Neuronal stem cell (in vitro differentiated cells): ENCODE results near the gene CDC42BPA.

Source experiments
- DNase-seq: peaks from one replicate; pipeline ENCODE4 v3.0.0-alpha.2; 2013; ENCODE audit warnings: low spot score
- H2AFZ ChIP-seq: one replicate; pipeline ENCODE4 v1.6.1; 2013; ENCODE audit warnings: mild to moderate bottlenecking, low read length, inconsistent platforms
- H2AK5ac ChIP-seq: 2 replicates; pipeline ENCODE4 v1.6.1; 2013; ENCODE audit warnings: low read depth, mild to moderate bottlenecking, inconsistent platforms, low read length, moderate library complexity, mixed read lengths
- H2BK120ac ChIP-seq: 2 replicates; pipeline ENCODE4 v1.6.1; 2013; ENCODE audit warnings: low read depth, mild to moderate bottlenecking, inconsistent platforms, low read length, moderate library complexity, mixed read lengths
- H2BK12ac ChIP-seq: one replicate; pipeline ENCODE4 v1.6.1; 2013; ENCODE audit warnings: low read length, inconsistent platforms
- H2BK15ac ChIP-seq: 2 replicates; pipeline ENCODE4 v1.6.1; 2013; ENCODE audit warnings: mild to moderate bottlenecking, low read length, inconsistent platforms, mixed read lengths
- H2BK5ac ChIP-seq: one replicate; pipeline ENCODE4 v1.6.1; 2013; ENCODE audit warnings: inconsistent platforms, mild to moderate bottlenecking, low read length, moderate library complexity
- H3K14ac ChIP-seq: one replicate; pipeline ENCODE4 v1.6.1; 2013; ENCODE audit warnings: low read length, inconsistent platforms
- H3K18ac ChIP-seq: 2 replicates; pipeline ENCODE4 v1.6.1; 2013; ENCODE audit warnings: low read length, inconsistent platforms
- H3K23ac ChIP-seq: 2 replicates; pipeline ENCODE4 v1.6.1; 2013; ENCODE audit warnings: low read depth, mild to moderate bottlenecking, mixed read lengths, low read length, inconsistent platforms; ENCODE audit not compliant: poor library complexity
- H3K27ac ChIP-seq: replicated peaks from 3 replicates; pipeline ENCODE4 v1.5.1; 2013; ENCODE audit warnings: low read length, inconsistent platforms
- H3K27me3 ChIP-seq, 3 experiments: 2 replicates each; pipeline ENCODE4 v1.6.1; 2013; ENCODE audit warnings: low read length in 3 of 3, mild to moderate bottlenecking in 2 of 3, inconsistent platforms in 1 of 3, low read depth in 1 of 3, mixed read lengths in 1 of 3, moderate library complexity in 1 of 3; ENCODE audit not compliant: control insufficient read depth in 3 of 3, insufficient read depth in 3 of 3
- H3K36me3 ChIP-seq, 2 donors: replicated peaks in 1 of 2; 2 replicates each; pipeline ENCODE4 v1.6.1; 2013; ENCODE audit warnings: low read length in 2 of 2; ENCODE audit not compliant: control insufficient read depth in 2 of 2, insufficient read depth in 2 of 2
- H3K4ac ChIP-seq: 2 replicates; pipeline ENCODE4 v1.6.1; 2013; ENCODE audit warnings: inconsistent platforms, mild to moderate bottlenecking, low read length, moderate library complexity
- H3K4me1 ChIP-seq, 2 donors: 1 replicate in 1 of 2; 2 replicates in 1 of 2; pipeline ENCODE4 v1.6.1; 2013; ENCODE audit warnings: low read length in 2 of 2, low read depth in 1 of 2; ENCODE audit not compliant: control insufficient read depth in 2 of 2, insufficient read depth in 1 of 2
- H3K4me2 ChIP-seq: one replicate; pipeline ENCODE4 v1.6.1; 2013; ENCODE audit warnings: mild to moderate bottlenecking, low read length, inconsistent platforms; ENCODE audit not compliant: insufficient read depth, poor library complexity, severe bottlenecking
- H3K4me3 ChIP-seq, 2 donors: 2 replicates each; pipeline ENCODE4 v1.5.1; 2013; ENCODE audit warnings: low read length in 2 of 2, mild to moderate bottlenecking in 2 of 2, inconsistent platforms in 1 of 2, moderate library complexity in 1 of 2
- H3K79me1 ChIP-seq: one replicate; pipeline ENCODE4 v1.6.1; 2013; ENCODE audit warnings: low read depth, mild to moderate bottlenecking, inconsistent platforms, low read length, moderate library complexity
- H3K9ac ChIP-seq: one replicate; pipeline ENCODE4 v1.6.1; 2013; ENCODE audit warnings: mild to moderate bottlenecking, low read depth, low read length, inconsistent platforms; ENCODE audit not compliant: poor library complexity
- H3K9me3 ChIP-seq, 2 donors: replicated peaks in 1 of 2; 2 replicates each; pipeline versions ENCODE3 to v1.6.1; 2013; ENCODE audit warnings: low read length in 2 of 2, mild to moderate bottlenecking in 2 of 2, inconsistent platforms in 1 of 2, low read depth in 1 of 2, mixed read lengths in 1 of 2, moderate library complexity in 1 of 2; ENCODE audit not compliant: control insufficient read depth in 2 of 2, insufficient read depth in 1 of 2
- H4K8ac ChIP-seq: one replicate; pipeline ENCODE4 v1.6.1; 2013; ENCODE audit warnings: low read depth, mild to moderate bottlenecking, inconsistent platforms, low read length, moderate library complexity
- H4K91ac ChIP-seq: one replicate; pipeline ENCODE4 v1.6.1; 2013; ENCODE audit warnings: low read length, low read depth, mild to moderate bottlenecking, inconsistent platforms; ENCODE audit not compliant: poor library complexity
- WGBS, 2 donors: extraction: QIAGEN DNeasy Blood & Tissue Kit; methylation state at CpG; one replicate each; pipeline ENCODE4 v1.1.7; 2013; ENCODE audit warnings: missing lambda C conversion rate in 2 of 2, mixed read lengths in 1 of 2; ENCODE audit not compliant: insufficient read length in 2 of 2, insufficient replicate concordance in 1 of 2; ENCODE audit errors: extremely low coverage in 2 of 2; 5-methylcytosine and 5-hydroxymethylcytosine counted together

The CDC42BPA gene

GRCh38 chr1:227190321-227190720 lies 128.0 kb downstream of the CDC42BPA start:
- H3K18ac ChIP-seq: no peak overlapping the region
- H3K4me2 ChIP-seq: no peak overlapping the region
- H3K27me3 ChIP-seq: no peaks in the 10 kb centered on the region
- H2BK5ac ChIP-seq: no peak overlapping the region
- no peaks in the 10 kb centered on the region for H3K4me1 ChIP-seq
- no peak overlapping the region for H3K4ac ChIP-seq
- no peak overlapping the region for H2AK5ac ChIP-seq
- WGBS, 2 donors: no CpG with 5 or more reads among the region's 2 CpGs
- no peak overlapping the region for H3K9ac ChIP-seq
- H3K4me3 ChIP-seq: no peak overlapping the region
- H2BK120ac ChIP-seq: no peak overlapping the region
- no peak overlapping the region for H4K8ac ChIP-seq
- no peaks in the 10 kb centered on the region for H3K9me3 ChIP-seq
- no peak overlapping the region for H3K23ac ChIP-seq
- no peak overlapping the region for H2AFZ ChIP-seq
- no peak overlapping the region for H4K91ac ChIP-seq
- no peak for DNase-seq
- H3K36me3 ChIP-seq: peaks cover 0 to 23% of the 10 kb centered on the region in 2 donors
- H3K79me1 ChIP-seq: no peaks in the 10 kb centered on the region
- H3K14ac ChIP-seq: no peak overlapping the region
- no peak overlapping the region for H2BK15ac ChIP-seq
- H2BK12ac ChIP-seq: no peak overlapping the region
- H3K27ac ChIP-seq: no peak overlapping the region

- Histone ChIP-seq H3K14ac (no peak overlapping the region), H3K4ac (no peak overlapping the region), H3K27me3 (no peaks in the 10 kb centered on the region), H2BK15ac (no peak overlapping the region), H3K36me3 (peaks cover 2 to 11% of the 10 kb centered on the region in 2 donors), H3K4me2 (no peak overlapping the region), H3K27ac (no peak overlapping the region), H3K4me1 (no peaks in the 10 kb centered on the region), H3K23ac (no peak overlapping the region), H2BK5ac (no peak overlapping the region), H2BK12ac (no peak overlapping the region), H2BK120ac (no peak overlapping the region), H3K4me3 (no peak overlapping the region), H3K9me3 (no peaks in the 10 kb centered on the region), H2AK5ac (no peak overlapping the region), H2AFZ (no peak overlapping the region), H3K18ac (no peak overlapping the region), H4K91ac (no peak overlapping the region), H3K79me1 (no peaks in the 10 kb centered on the region), H3K9ac (no peak overlapping the region), H4K8ac (no peak overlapping the region)
- WGBS, 2 donors: no CpG with 5 or more reads among the region's 9 CpGs
- no peak for DNase-seq
Measured at GRCh38 chr1:227185291-227185690, 133.0 kb downstream of the CDC42BPA start.

GRCh38 chr1:227182012-227182411 lies 136.3 kb downstream of the CDC42BPA start:
- H3K4me2 ChIP-seq: no peak overlapping the region
- DNase-seq: no peak
- no peak overlapping the region for H4K91ac ChIP-seq
- H2AFZ ChIP-seq: no peak overlapping the region
- H3K4me3 ChIP-seq: no peak overlapping the region
- no peaks in the 10 kb centered on the region for H3K27me3 ChIP-seq
- H2BK12ac ChIP-seq: no peak overlapping the region
- H3K14ac ChIP-seq: no peak overlapping the region
- H3K9ac ChIP-seq: no peak overlapping the region
- H3K36me3 ChIP-seq: peaks cover 2 to 17% of the 10 kb centered on the region in 2 donors
- no peak overlapping the region for H2BK5ac ChIP-seq
- H3K23ac ChIP-seq: no peak overlapping the region
- no peak overlapping the region for H4K8ac ChIP-seq
- no peak overlapping the region for H2BK120ac ChIP-seq
- H3K27ac ChIP-seq: no peak overlapping the region
- no peak overlapping the region for H3K4ac ChIP-seq
- no peak overlapping the region for H3K18ac ChIP-seq
- H2AK5ac ChIP-seq: no peak overlapping the region
- no peaks in the 10 kb centered on the region for H3K4me1 ChIP-seq
- no peaks in the 10 kb centered on the region for H3K79me1 ChIP-seq
- no peaks in the 10 kb centered on the region for H3K9me3 ChIP-seq
- no CpG with 5 or more reads among the region's 3 CpGs for WGBS, 2 donors
- H2BK15ac ChIP-seq: no peak overlapping the region

DNA sequence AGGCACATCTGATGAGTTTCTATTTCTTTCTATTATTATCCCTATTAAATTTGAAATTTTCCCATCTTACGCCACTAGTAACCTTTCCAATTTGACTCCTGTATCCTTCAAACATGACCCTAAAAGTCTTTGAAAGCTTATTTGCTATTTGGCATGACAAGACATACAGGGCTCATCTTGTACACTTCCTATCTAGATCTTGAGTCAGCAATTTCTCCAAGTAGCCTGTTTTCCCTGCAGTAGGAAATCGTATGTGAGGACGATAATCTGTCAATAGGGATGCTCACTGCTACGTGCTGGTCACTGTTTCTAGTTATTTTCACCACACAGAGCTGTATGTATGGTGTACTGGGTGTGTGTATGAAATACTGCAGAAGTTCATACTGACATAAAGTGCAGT lies 142.7 kb downstream of the CDC42BPA start:
- Histone ChIP-seq H4K8ac (no peak overlapping the region), H3K18ac (no peak overlapping the region), H3K27me3 (no peaks in the 10 kb centered on the region), H4K91ac (no peak overlapping the region), H3K9me3 (no peaks in the 10 kb centered on the region), H3K23ac (no peak overlapping the region), H3K4me3 (no peak overlapping the region), H3K4ac (no peak overlapping the region), H2AK5ac (no peak overlapping the region), H2AFZ (no peak overlapping the region), H2BK12ac (no peak overlapping the region), H3K4me1 (no peaks in the 10 kb centered on the region), H3K14ac (no peak overlapping the region), H2BK5ac (no peak overlapping the region), H3K9ac (no peak overlapping the region), H3K4me2 (no peak overlapping the region), H2BK15ac (no peak overlapping the region), H3K79me1 (peaks cover 2% of the 10 kb centered on the region), H3K27ac (no peak overlapping the region), H2BK120ac (no peak overlapping the region), H3K36me3 (peaks cover 0 to 8% of the 10 kb centered on the region in 2 donors)
- no CpG with 5 or more reads among the region's 4 CpGs for WGBS, 2 donors
- no peak for DNase-seq
